Measurements from ENCODE around the gene MARCHF11. TPM values are rescaled to one million over a fixed set of nuclear protein-coding genes. Genes with fewer than 3 reads are reported as not detected.

Gene MARCHF11
- total RNA-seq (2014; rRNA removed; shearing (Covaris generic)): not detected in 2 replicates

GRCh38 chr5:16179511-16179935 is at the start of gene MARCHF11:
Gene MARCHF11, minus strand, starts transcription at chr5:16179791. Its CDS starts 216 bp downstream, at chr5:16179575.
- no peak for DNase-seq (ENCODE audit: low spot score)

GRCh38 chr5:16225927-16226326 is 46.3 kb upstream of the MARCHF11 start:
- DNase-seq (ENCODE audit: low spot score): no peak

- DNase-seq (ENCODE audit: low spot score): no peak
Observed at GRCh38 chr5:16192311-16192710, 12.7 kb upstream of the MARCHF11 start.

- no peak for DNase-seq (ENCODE audit: low spot score)
Observed at GRCh38 chr5:16180789-16181082, 1.1 kb upstream of the MARCHF11 start.

- no peak for DNase-seq (ENCODE audit: low spot score)
Observed at GRCh38 chr5:16179936-16180788, 571 bp upstream of the MARCHF11 start.

- DNase-seq (ENCODE audit: low spot score): peak; percentile 28
Observed at GRCh38 chr5:16178745-16179372, 732 bp downstream of the MARCHF11 start.

GRCh38 chr5:16169550-16169949 is 10.0 kb downstream of the MARCHF11 start:
- no peak for DNase-seq (ENCODE audit: low spot score)

GRCh38 chr5:16160706-16161105 is 18.9 kb downstream of the MARCHF11 start:
- DNase-seq (ENCODE audit: low spot score): peak; percentile 70

- DNase-seq (ENCODE audit: low spot score): no peak
Observed at GRCh38 chr5:16159636-16160035, 20.0 kb downstream of the MARCHF11 start.

GRCh38 chr5:16156152-16156551 is 23.4 kb downstream of the MARCHF11 start:
- no peak for DNase-seq (ENCODE audit: low spot score)

- no peak for DNase-seq (ENCODE audit: low spot score)
Observed at GRCh38 chr5:16152601-16153568, 26.7 kb downstream of the MARCHF11 start.

GRCh38 chr5:16149621-16150020 is 30.0 kb downstream of the MARCHF11 start:
- DNase-seq (ENCODE audit: low spot score): no peak

GRCh38 chr5:16147179-16147900 is 32.3 kb downstream of the MARCHF11 start:
- no peak for DNase-seq (ENCODE audit: low spot score)

- no peak for DNase-seq (ENCODE audit: low spot score)
Observed at GRCh38 chr5:16144416-16144815, 35.2 kb downstream of the MARCHF11 start.

- no peak for DNase-seq (ENCODE audit: low spot score)
Observed at GRCh38 chr5:16143361-16144049, 36.1 kb downstream of the MARCHF11 start.

- DNase-seq (ENCODE audit: low spot score): no peak
Observed at GRCh38 chr5:16140944-16141343, 38.6 kb downstream of the MARCHF11 start.

GRCh38 chr5:16140417-16140816 is 39.2 kb downstream of the MARCHF11 start:
- no peak for DNase-seq (ENCODE audit: low spot score)

GRCh38 chr5:16137177-16137576 is 42.4 kb downstream of the MARCHF11 start:
- no peak for DNase-seq (ENCODE audit: low spot score)

GRCh38 chr5:16135506-16135905 is 44.1 kb downstream of the MARCHF11 start:
- no peak for DNase-seq (ENCODE audit: low spot score)

GRCh38 chr5:16135003-16135402 is 44.6 kb downstream of the MARCHF11 start:
- DNase-seq (ENCODE audit: low spot score): peak; percentile 14

- DNase-seq (ENCODE audit: low spot score): peak; percentile 11
Observed at GRCh38 chr5:16134204-16134603, 45.4 kb downstream of the MARCHF11 start.

All from H4 (cell line).